Uterus (tissue), 2 donors: Measurements from ENCODE around the gene PKNOX2.

ENCODE experiments used
- CTCF ChIP-seq, 4 experiments: fragments of 200-600 bp in 2 of 4; fragments of 450-650 bp in 2 of 4; sonication (generic) in 2 of 4; IDR thresholded peaks; one replicate each; pipeline ENCODE4 v1.5.1; 2016 to 2019; ENCODE audit warnings: antibody characterized with exemption in 4 of 4, mild to moderate bottlenecking in 2 of 4, moderate library complexity in 1 of 4
- POLR2A ChIP-seq, 2 donors: fragments of 450-650 bp; IDR thresholded peaks; one replicate each; pipeline ENCODE4 v1.6.1; 2016; ENCODE audit warnings: antibody characterized with exemption in 2 of 2, mild to moderate bottlenecking in 1 of 2, moderate library complexity in 1 of 2

- TF ChIP-seq POLR2A (IDR thresholded peaks at IDR 0.05) (no peak), CTCF (IDR thresholded peaks at IDR 0.05) (no peak)
Observed at GRCh38 chr11:125464270-125464662, 299.7 kb downstream of the PKNOX2 start.
